AG20443 (cell line): ENCODE measurements around the gene GIPC3.

Experiments
- DNase-seq: peaks from one replicate; pipeline ENCODE4 v3.0.0; 2012; ENCODE audit warnings: low spot score, mixed read lengths

The GIPC3 gene

DNA sequence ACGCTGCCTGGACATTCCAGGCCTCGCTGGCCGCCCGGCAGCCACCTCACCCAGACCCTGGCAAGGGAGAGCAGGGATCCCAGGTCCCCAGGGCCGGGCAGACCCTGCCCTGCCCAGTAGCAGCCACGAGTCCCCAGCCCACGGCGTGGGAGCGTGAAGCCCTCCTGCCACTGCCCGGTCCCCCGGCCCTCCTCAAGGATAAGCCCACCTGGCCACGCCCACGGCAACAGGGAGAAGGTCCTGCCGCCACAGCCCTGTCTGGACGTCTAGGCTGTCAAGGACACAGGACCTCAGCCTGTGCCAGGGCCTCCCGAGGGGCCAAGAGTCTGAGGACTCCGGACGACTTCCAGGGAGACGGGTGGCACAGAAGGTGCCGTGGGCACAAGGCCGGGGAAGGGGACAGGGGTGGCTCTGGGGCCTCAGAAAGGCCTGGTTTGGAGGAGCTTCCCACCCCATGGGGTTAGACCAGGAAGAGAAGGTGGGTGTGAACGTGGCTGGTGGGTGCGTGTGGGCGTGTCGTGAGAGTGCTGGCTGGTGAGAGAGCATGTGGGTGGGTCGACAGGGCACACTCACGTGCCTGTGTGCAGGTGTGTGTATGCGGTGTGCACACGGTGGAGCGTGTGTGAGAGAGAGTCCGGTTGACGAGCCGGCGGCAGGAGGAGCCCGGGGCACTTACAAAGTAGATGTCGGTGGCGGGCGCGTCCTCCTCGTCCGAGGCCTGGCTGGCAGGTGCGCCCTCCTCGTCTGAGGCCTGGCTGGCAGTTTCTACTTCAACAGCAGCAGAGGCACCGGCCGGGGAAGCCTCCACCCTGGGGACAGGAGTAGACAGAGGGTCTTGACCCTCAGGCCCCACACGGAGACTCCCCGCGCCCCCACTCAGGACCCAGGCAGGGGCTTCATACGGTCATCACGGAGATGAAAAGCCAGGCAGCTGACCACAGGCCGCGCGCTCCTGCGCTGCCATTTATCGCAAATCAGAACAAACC, 53.2 kb downstream of the GIPC3 start:
- DNase-seq: no peak

GRCh38 chr19:3639479-3639878, 54.2 kb downstream of the GIPC3 start:
- no peak for DNase-seq

DNA sequence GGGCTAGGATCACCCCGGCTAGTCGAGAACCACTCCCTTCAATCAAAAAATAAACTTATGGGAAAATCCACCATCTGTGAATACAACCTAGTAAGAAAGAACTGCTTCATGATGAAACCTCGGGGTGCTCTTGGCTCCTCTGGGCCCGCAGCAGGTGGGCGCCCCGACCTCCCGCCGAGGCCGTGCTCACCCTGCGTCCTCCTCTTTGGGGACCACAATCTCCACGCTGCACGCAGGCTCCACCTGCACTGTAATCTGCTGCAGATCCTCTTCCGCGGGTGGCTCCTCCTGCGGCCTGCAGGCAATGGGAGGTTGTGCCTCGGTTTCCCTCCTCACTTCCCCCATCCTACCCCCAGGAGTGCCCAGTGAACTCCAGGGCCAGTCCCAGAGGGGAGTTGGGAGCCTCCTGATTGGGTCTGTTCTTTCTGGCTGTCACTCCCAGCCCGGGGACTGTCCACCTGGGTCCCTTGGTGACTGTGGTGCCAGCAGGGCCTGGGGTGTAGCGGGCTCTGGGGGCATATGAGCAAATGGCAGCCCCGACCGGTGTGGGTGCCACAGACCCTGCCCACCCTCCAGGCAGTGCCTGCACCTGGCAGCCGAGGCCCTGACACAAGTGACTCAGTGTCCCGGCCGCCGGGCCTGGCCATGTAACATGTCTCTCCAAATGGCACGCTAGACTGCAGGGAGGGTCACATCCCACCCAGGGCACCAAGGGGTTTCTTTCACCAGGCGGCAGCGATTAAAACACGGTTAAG, 56.4 kb downstream of the GIPC3 start:
- no peak for DNase-seq

- no peak for DNase-seq
These were observed 57.0 kb downstream of the GIPC3 start for GRCh38 chr19:3642296-3642695.
